Astrocyte of the spinal cord (primary cell): ENCODE data around the gene SLITRK3.
A peak's percentile ranks its signal among the peaks of the same experiment; 100 is the strongest.

Experiments
- DNase-seq: peaks from one replicate; pipeline ENCODE4 v3.0.0; 2011; ENCODE audit warnings: low read depth, low spot score
- H3K4me3 ChIP-seq: 2 replicates; pipeline ENCODE4 v1.5.1; 2011; ENCODE audit warnings: low read depth, mild to moderate bottlenecking, low read length, moderate library complexity
- CTCF ChIP-seq: IDR thresholded peaks from 2 replicates; pipeline ENCODE4 v1.5.1; 2012; ENCODE audit warnings: low read depth, mild to moderate bottlenecking, low read length, inconsistent platforms
- in situ Hi-C: cut with HindIII; loops from 2 replicates; pipeline ENCODE4 v1.10.0; 2017; ENCODE audit warnings: low sequenced_read_pairs

Gene SLITRK3

GRCh38 chr3:165192610-165193192, 3.5 kb downstream of the SLITRK3 start:
- no peak overlapping the region for H3K4me3 ChIP-seq
- DNase-seq, result no peak
- in situ Hi-C loops, result no loop called here
- TF ChIP-seq CTCF, result no peak

GRCh38 chr3:165191491-165191890, 4.7 kb downstream of the SLITRK3 start:
- DNase-seq, result no peak
- no peak for TF ChIP-seq CTCF
- in situ Hi-C loops, result no loop called here
- H3K4me3 ChIP-seq, result no peak overlapping the region

GRCh38 chr3:165188452-165188851, 7.7 kb downstream of the SLITRK3 start:
- no peak for TF ChIP-seq CTCF
- in situ Hi-C loops, result no loop called here
- no peak for DNase-seq
- H3K4me3 ChIP-seq, result no peak overlapping the region

- TF ChIP-seq CTCF, result peak; percentile 78
- DNase-seq, result peak; percentile 50
- no peak overlapping the region for H3K4me3 ChIP-seq
- in situ Hi-C loops, result no loop called here
Measured at GRCh38 chr3:165185707-165186327, 10.4 kb downstream of the SLITRK3 start.

GRCh38 chr3:165181556-165181955, 14.6 kb downstream of the SLITRK3 start:
- H3K4me3 ChIP-seq, result no peak overlapping the region
- in situ Hi-C loops, result no loop called here
- no peak for TF ChIP-seq CTCF
- no peak for DNase-seq

GRCh38 chr3:165170236-165170635, 25.9 kb downstream of the SLITRK3 start:
- no peak for TF ChIP-seq CTCF
- H3K4me3 ChIP-seq, result no peak overlapping the region
- in situ Hi-C loops, result no loop called here
- DNase-seq, result no peak
